Hepatocyte (in vitro differentiated cells): Measurements from ENCODE around the gene RAB38.

Experiments
- CTCF ChIP-seq: fragments of 200-600 bp; sonication (generic); IDR thresholded peaks from 2 replicates; pipeline ENCODE4 v1.5.1; 2016; ENCODE audit warnings: antibody characterized with exemption, mild to moderate bottlenecking; ENCODE audit not compliant: poor library complexity
- EZH2 ChIP-seq: fragments of 200-600 bp; sonication (generic); IDR thresholded peaks from 2 replicates; pipeline ENCODE4 v1.6.1; 2016; ENCODE audit warnings: antibody characterized with exemption, mild to moderate bottlenecking, borderline replicate concordance
- EZH2phosphoT487 ChIP-seq: fragments of 200-600 bp; sonication (generic); IDR thresholded peaks from one replicate; pipeline ENCODE4 v1.6.1; 2018; ENCODE audit warnings: antibody characterized with exemption, mild to moderate bottlenecking, low read depth, moderate library complexity; ENCODE audit not compliant: unreplicated experiment, severe bottlenecking

- TF ChIP-seq EZH2, result no peak
- no peak for TF ChIP-seq CTCF
- TF ChIP-seq EZH2phosphoT487, result no peak
Observed at GRCh38 chr11:88196393-88196792, 21.1 kb upstream of the RAB38 start.
